GM18870 (cell line): ENCODE results near the gene PTGES3.

ENCODE experiments used
- ATAC-seq: cut with Tn5 transposase; IDR thresholded peaks from one replicate; pipeline ENCODE4 v1.9.1; 2021; ENCODE audit warnings: moderate library complexity; ENCODE audit not compliant: unreplicated experiment

The PTGES3 gene

DNA sequence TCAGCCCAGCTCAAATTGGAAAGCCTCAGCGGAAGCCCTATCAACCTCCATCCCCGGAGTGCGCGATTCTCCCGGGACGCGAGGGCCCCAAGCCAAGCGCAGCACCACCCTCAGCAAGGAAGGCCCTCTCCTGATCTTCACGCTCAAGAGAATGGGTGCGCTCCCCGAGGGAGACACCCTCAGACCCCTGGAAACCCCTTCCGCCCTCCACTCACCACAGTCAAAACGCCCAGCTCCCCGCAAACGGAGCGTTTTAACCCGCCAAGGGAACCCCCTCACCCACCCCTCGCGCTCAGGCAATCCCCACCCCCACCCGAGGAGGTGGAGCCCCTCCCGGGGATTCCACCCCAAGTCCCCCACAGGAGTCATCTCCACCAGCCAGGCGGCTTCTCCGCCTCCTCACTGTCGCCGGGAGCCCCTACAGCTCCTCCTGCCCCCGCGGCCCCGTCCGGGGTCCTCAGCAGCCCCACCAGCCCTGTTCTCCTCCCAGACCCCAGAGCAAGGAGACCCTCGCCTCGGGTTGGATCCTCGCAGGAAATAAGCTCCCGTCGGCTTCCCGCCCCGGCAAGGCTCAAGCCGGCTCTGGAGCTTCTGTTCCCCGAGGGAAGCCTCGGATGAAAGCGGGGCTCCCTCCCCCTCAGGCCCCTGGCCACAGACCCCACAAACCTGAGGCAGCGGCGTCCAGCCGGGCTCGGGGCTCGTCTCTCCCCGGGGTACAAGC, 58.5 kb downstream of the PTGES3 start:
- ATAC-seq = no peak

DNA sequence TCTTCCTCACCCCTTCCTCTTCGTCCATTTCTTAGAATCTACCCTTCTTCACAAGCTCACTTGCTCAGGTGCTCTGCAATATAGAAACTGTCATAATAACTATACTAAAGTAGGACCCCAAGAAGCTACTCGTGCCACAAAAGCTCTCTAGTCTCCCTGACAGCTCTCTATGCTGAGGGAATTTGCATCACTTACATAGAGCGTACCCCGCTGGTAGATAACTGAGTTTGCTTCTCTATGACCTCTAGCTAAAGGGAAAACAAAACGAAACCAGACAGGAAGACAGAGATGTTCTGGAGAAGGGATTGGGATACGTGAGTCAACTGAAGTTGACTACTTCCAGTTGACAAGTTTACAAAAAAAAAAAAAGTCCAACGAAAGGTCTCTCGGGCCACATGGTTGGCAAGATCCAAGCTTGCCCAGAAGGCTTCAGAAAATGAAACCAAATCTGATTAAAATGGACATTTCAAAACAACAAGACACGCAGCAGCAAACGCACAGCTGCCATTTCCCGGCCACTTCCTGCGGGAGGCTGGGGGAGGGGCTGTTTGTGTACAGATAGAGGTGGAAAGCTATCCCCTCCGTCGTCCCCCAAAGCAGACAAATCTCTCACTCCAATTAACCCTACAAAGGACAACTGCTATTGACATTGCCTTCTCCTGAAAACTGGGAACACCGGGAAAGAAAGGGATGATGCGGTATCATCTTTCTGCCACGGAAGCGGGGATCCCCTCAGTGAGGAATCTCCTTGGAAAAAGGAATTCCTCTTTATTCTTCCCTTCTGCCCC, 59.2 kb downstream of the PTGES3 start:
- no peak for ATAC-seq

DNA sequence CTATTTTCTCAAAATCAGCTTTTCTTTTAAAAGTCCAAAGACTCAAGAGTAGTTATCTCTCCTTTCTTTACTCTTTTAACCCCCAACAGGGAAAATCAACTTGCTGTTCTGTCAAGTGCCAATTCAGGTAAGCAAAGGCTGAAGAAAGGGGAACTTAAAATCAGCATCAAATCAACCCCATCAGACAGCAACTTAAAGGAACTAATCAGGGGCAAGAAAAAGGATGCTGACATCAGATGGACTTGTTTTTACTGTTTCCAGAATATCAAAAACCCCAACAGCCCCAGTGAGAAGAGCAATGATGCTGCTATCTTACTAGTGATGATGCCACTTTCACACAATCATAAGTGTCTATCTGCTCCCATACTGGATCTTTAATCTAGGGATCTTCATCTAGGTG, 61.4 kb downstream of the PTGES3 start:
- no peak for ATAC-seq

DNA sequence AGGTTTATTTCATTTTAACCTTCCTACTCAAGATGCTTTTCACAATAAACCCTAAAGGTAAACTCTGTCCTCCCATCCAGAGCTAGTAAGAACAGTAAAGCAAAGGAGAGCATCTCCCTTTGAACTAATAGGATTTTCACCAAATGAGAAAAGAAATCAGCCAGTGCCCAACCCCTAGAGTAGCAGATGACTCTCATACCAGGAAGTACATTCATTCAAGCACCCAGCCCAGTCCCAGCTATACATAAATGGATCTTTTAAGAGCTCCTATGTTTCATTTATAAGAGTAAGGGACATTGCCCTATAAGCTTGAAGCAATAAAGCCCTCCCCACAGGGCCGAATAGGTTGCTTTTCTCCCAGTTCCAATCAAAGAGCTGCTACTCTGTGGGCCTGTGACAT, 65.5 kb downstream of the PTGES3 start:
- ATAC-seq = no peak

DNA sequence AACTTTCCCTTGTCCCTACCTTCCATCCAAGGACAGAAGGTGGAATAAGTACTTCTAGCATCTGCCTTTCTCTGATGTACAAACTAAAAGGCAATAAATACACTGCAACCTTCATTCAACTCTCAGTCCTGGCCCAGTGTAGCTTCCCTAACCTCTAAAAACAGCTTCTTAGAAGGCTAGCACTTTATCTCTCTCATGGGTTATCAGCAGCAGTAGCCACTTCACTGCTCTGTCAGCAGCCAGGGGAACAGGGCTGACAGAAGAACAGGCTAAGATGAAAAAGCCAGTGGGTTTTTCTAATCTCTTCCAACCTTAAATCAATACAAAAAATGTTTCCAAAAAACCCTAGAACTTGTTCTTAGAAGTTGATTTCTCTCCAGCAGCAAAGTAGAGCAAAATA, 71.2 kb downstream of the PTGES3 start:
- ATAC-seq = no peak

DNA sequence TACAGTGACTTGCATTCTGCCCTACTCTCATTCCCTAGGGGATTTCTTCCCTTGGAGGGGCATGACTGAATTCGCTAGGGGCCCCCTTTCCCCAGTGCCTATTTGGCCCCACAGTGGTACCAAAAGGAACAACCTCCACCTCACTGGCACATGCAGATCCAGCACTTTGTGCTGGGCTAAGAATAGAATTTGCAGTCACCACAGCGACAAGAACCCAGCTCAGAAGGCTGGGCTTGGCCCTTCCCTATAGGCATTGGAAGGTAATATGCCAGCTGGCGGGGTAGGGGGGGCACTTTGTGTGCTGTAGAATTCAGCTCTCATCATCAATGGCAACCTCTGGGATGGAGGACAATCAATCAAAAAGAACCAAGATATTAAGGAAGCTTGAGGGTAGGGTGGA, 71.8 kb downstream of the PTGES3 start:
- no peak for ATAC-seq

DNA sequence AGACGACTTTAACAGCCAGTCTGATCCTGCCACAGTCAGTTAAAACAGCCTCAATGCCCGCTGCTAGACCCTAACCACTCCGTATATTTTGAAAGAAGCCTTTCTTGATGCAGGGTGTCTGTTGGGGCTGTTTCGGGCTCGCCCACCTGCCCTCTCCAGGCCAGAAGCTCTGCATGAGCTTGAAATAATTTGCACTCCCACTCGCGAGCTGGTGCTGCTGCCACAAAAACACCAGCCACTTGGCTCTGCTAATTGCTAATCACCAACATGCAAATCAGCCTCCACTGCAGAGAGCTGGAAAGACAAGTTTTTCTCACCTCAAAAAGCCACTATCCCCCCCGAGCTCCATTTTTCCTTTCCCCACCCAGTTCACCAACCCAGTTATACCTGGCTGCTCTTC, 73.5 kb downstream of the PTGES3 start:
- no peak for ATAC-seq
